ENCODE results near the gene ISL2. TPM values are rescaled to one million over a fixed set of nuclear protein-coding genes. Genes with fewer than 3 reads are reported as not detected.

ISL2 gene
- total and polyA plus RNA-seq, 9 of the 15 experiments (the other 6 are each of a cell fraction or from before 2014, with no cell fraction given), result 0.15 to 23.7 (median 4.0) TPM

DNA sequence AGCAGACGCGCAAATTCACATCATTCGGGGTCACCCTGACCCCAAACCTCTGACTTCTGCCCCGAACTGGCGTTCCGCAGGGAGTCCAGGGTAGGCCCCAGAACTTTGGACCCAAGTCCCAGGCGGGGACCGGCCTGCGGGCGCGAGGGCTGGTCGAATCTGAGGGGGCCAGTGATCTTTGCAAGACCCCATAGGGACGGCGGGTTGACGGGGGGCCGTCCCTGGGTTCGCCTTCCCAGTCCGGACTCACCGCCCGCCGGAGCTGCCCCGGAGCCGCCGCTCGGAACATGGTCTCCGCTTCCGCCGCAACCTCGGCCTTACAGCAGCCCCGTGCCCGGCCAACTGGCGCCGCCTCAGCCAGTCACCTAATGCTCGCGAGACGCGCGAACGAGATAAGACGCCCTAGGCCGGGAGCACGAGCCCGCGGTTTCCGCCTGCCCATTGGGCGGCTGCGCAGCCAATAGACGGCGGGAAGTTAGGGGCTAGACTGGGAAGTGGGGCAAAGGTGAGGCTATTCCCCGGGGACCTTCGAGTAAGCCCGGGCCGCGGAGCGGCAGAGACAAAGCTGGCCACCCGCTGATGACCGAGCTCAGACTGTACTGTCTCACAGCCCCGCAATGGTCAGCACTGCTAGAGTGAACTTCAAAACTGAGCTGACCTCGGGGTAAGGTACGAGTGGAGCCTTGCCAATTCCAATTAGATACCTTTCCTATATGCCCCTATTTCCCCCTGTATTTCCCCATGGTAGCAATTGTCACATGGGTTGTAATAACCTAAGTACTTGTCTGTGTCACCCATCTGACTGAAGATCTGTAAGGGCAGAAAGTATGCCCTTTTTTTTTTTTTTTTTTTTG lies 25.2 kb upstream of the ISL2 start, which contains the start of gene ETFA (continued):
- TF ChIP-seq ZNF324 (CRISPR knock-in tag; IDR thresholded peaks at IDR 0.05), result no peak
- no peak for TF ChIP-seq GTF2A2 (tag; IDR thresholded peaks at IDR 0.05)
- no peak for TF ChIP-seq PCBP2 (IDR thresholded peaks at IDR 0.05; ENCODE audit: low read depth, low read length, poor library complexity, severe bottlenecking)
- no peak; the same call in 1 of the 2 replicates for TF ChIP-seq ZNF766 (CRISPR knock-in tag; conservative IDR thresholded peaks at IDR 0.05)
- no peak for TF ChIP-seq IRF2 (CRISPR knock-in tag; IDR thresholded peaks at IDR 0.05)
- no peak for TF ChIP-seq MCM7 (IDR thresholded peaks at IDR 0.05)
- no peak for TF ChIP-seq CHCHD3 (CRISPR knock-in tag; IDR thresholded peaks at IDR 0.05)
- no peak for TF ChIP-seq NEUROD1 (IDR thresholded peaks at IDR 0.05; ENCODE audit: borderline replicate concordance, low read depth, low read length, partially characterized antibody)
- no peak for TF ChIP-seq ZNF780A (CRISPR knock-in tag; IDR thresholded peaks at IDR 0.05)
- no peak for TF ChIP-seq ZNF146 (CRISPR knock-in tag; IDR thresholded peaks at IDR 0.05; ENCODE audit: unreplicated experiment)
- TF ChIP-seq, protein P1, sequence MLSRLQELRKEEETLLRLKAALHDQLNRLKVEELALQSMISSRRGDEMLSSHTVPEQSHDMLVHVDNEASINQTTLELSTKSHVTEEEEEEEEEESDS (CRISPR knock-in tag; IDR thresholded peaks at IDR 0.05), result no peak
- no peak for TF ChIP-seq EGR1 (conservative IDR thresholded peaks at IDR 0.05)
- TF ChIP-seq, protein P2, sequence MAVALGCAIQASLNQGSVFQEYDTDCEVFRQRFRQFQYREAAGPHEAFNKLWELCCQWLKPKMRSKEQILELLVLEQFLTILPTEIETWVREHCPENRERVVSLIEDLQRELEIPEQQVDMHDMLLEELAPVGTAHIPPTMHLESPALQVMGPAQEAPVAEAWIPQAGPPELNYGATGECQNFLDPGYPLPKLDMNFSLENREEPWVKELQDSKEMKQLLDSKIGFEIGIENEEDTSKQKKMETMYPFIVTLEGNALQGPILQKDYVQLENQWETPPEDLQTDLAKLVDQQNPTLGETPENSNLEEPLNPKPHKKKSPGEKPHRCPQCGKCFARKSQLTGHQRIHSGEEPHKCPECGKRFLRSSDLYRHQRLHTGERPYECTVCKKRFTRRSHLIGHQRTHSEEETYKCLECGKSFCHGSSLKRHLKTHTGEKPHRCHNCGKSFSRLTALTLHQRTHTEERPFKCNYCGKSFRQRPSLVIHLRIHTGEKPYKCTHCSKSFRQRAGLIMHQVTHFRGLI (CRISPR knock-in tag; IDR thresholded peaks at IDR 0.05), result no peak
- TF ChIP-seq ZNF445 (CRISPR knock-in tag; IDR thresholded peaks at IDR 0.05; ENCODE audit: low read depth), result no peak
- TF ChIP-seq ZNF717 (CRISPR knock-in tag; IDR thresholded peaks at IDR 0.05), result no peak
- TF ChIP-seq BCL6 (CRISPR knock-in tag; IDR thresholded peaks at IDR 0.05), result no peak
- TF ChIP-seq, protein P3, sequence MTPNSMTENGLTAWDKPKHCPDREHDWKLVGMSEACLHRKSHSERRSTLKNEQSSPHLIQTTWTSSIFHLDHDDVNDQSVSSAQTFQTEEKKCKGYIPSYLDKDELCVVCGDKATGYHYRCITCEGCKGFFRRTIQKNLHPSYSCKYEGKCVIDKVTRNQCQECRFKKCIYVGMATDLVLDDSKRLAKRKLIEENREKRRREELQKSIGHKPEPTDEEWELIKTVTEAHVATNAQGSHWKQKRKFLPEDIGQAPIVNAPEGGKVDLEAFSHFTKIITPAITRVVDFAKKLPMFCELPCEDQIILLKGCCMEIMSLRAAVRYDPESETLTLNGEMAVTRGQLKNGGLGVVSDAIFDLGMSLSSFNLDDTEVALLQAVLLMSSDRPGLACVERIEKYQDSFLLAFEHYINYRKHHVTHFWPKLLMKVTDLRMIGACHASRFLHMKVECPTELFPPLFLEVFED (CRISPR knock-in tag; conservative IDR thresholded peaks at IDR 0.05), result no peak
- no peak for TF ChIP-seq ZNF668 (CRISPR knock-in tag; IDR thresholded peaks at IDR 0.05)
- TF ChIP-seq TBL1XR1 (IDR thresholded peaks at IDR 0.05; ENCODE audit: low read length in 2 of 2), result peak in 1 of 2 experiments; percentile 57; a peak in 1 of 4 replicates
- no peak for TF ChIP-seq FOXA3 (CRISPR knock-in tag; conservative IDR thresholded peaks at IDR 0.05 in 1 of 2, IDR thresholded peaks at IDR 0.05 in 1 of 2)
- TF ChIP-seq FOXK1 (CRISPR knock-in tag; IDR thresholded peaks at IDR 0.05; ENCODE audit: borderline replicate concordance), result 0 out of 2 replicates have a peak, but pooled peaks have one; percentile 73
- peak; percentile 77 for TF ChIP-seq TAF7 (tag; IDR thresholded peaks at IDR 0.05)
- no peak for TF ChIP-seq ESRRB (CRISPR knock-in tag; IDR thresholded peaks at IDR 0.05; ENCODE audit: borderline replicate concordance)
- TF ChIP-seq, protein P4, sequence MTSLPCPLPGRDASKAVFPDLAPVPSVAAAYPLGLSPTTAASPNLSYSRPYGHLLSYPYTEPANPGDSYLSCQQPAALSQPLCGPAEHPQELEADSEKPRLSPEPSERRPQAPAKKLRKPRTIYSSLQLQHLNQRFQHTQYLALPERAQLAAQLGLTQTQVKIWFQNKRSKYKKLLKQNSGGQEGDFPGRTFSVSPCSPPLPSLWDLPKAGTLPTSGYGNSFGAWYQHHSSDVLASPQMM (CRISPR knock-in tag; IDR thresholded peaks at IDR 0.05), result no peak
- TF ChIP-seq POLR2AphosphoS5 (IDR thresholded peaks at IDR 0.05; ENCODE audit: control insufficient read depth, insufficient read depth, low read depth, low read length), result peak; percentile 94
